ENCODE measurements around the gene CHD9NB.
A peak's percentile ranks its signal among the peaks of the same experiment; 100 is the strongest.
"Not testable (repeated sequence)": the region's sequence is repeated elsewhere in the genome, so short reads cannot be mapped to it uniquely, and the experiment has no call there.

CHD9NB gene

GRCh38 chr16:53083119-53083518, 30.4 kb upstream of the CHD9NB start:
- no peak for DNase-seq

DNA sequence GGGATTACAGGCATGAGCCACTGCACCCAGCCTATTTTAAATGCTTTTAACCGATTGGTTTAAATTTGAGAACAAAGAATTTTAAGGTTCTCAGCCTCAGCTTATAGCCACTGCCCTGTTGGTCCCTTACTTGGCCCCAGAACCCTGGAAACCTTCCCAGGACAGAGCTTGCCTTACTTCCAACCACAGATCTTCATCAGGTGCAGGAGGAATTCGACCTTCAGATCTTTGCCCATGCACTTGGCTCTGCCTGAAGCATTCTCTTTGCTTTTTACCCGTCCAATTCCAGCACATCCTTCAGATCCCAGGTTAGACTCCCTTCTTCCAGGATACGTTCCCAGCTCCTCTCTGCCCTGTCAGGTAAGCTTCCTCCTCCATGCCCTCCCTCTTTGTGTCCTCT, 29.8 kb upstream of the CHD9NB start:
- DNase-seq = no peak

DNA sequence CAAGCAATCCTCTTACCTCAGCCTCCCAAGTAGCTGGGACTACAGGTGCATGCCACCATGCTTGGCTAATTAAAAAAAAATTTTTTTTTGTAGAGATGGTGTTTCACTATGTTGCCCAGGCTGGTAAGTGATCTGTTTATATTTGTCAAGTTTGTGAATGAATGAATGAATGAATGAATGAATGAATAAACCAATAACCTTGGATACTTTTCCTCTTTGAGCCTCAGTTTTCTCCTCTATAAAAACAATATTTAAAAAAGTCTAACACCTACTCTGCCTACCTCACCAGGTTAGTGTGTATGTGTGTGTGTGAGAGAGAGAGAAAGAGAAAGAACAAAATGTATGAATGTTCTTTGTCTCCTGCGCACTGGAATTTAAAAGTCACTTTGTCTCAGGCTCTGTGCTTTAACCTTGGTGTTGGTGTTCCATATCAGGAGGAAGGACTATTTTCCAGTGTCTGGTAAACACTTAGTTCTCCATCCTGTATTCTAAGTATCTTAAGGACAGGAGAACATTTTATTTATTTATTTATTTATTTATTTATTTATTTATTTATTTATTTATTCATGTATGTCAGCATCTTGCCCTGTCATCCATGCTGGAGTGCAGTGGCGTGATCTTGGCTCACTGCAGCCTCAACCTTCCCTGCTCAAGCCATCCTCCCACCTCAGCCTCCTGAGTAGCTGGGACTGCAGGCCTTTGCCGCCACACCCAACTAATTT, 29.1 kb upstream of the CHD9NB start:
- no peak for DNase-seq

GRCh38 chr16:53081032-53081424, 28.3 kb upstream of the CHD9NB start:
- no peak for DNase-seq

DNA sequence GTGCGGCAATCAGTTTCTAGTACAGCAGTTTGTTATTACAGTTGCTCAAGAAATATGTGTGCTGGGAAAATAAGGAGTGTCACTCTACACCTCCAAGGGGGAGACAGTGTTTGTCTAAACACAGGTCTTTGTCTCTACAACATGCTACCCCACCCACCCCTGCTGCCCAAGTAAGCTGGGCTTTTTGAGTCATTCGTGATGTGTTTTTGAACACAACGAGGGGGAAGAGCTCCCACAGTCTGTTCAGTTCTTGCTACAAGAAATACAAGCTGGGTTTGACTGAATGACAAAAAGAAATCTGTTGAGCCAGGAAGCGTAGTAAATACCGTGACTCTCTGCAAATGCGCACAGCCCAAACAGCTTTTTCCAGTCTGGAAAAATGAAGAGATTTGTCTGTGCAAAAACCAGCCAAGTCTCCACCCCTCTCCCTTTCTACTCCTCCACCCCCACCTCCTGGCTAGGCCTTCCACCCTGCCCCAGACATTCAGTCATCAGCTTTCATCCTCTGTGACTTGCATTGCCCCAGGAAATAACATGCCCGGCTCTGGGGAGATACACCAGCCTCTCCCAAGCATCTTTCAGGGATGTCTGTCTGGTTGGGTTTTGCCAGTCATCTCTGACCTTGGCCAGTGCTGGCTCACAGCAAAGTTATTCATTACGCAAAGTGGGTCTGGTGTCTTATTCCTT, 27.8 kb upstream of the CHD9NB start:
- DNase-seq = no peak

DNA sequence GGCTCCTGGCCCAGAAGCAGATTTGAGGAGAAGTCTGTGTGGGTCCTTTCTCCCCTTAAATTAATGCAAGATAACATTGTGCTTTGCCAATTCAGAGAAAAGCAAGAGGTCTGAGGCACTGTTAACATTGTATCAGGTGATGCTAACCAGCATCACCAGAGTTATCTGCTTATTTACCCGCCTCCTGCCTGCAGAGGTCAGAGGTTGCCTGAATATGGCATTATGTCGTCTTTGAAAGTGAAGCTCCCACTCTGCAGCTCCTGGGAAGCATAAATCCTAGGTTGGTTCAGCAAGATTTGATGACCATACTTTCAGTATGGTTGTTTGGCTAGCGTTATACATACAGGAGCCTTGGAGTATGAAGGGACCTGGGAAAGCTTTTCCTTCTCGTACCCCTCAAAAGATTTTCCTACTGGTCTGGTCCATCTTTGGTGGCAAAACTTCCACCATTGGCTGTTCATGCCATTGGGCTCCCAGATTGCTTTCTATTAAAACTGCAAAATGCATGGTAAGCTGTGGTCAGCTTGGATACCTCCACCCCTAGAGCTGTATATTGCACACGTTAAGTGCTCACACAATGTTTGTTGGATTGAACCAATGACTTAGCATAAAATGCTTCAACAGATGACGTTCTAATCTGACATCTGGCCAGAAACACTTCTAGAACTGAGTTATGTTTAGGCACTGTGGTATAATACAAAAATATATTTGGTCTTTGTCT, 26.2 kb upstream of the CHD9NB start:
- no peak for DNase-seq

DNA sequence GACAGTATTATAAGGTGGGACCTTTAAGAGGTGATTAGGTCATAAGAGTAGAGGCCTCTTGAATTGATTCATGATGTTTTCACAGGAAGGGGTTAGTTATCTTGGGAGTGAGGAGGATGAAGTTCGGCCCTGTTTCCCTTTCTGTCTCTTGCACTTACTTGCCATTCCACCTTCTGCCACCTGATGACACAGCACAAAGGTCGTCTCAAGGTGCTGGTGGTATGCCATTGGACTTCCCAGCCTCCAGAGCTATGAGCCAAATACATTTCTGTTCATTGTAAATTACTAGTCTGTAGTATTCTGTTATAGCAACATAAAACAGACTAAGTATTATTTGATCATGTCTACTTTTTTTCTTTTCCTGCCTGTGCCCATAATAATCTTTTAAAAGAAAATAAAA, 25.6 kb upstream of the CHD9NB start:
- no peak for DNase-seq

DNA sequence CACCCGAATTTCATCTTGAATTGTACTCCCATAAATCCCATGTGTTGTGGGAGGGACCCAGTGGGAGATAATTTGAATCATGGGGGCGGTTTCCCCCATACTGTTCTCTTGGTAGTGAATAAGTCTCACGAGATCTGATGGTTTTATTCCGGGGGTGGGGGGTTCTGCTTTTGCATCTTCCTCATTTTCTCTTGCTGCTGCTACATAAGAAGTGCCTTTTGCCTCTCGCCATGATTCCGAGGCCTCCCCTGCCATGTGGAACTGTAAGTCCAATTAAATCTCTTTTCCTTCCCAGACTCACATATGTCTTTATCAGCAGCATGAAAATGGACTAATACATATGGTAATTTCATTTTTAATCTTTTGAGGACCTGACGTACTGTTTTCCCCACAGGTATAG, 22.8 kb upstream of the CHD9NB start:
- DNase-seq = not testable (repeated sequence)

- not testable (repeated sequence) for DNase-seq
Observed at GRCh38 chr16:53074296-53074695, 21.6 kb upstream of the CHD9NB start.

DNA sequence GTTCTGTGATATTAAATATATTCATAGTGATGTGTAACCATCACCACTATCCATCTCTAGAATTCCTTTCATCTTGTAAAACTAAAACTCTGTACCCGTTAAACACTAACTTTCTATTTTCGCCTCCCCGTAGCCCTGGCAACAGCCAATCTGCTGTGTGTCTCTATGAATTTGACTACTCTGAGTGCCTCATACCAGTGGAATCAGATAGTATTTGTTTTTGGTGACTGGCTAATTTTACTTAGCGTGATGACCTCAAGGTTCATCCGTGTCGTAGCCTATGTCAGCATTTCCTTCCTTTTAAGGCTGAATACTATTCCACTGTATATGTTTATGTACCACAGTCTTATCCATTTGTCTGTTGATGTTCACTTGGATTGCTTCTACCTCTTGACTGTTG, 20.3 kb upstream of the CHD9NB start:
- DNase-seq = no peak

- no peak for DNase-seq
Observed at GRCh38 chr16:53071748-53072301, 19.1 kb upstream of the CHD9NB start.

DNA sequence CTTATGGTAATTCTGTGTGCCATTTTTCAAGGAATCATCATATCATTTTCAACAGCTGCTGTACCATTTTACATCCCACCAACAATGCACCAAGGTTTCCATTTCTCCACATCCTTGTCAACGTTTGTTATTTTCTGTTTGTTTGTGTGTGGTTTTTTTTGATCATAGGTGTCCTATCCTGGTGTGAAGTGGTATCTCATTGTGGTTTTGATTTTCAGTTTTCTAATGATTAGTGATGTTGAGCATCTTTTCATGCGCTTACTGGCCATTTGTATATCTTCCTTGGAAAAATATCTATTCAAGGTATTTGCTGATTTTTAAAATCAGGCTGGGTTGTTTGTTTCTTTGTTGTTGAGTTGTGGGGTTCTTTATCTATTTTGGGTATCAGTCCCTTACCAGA, 17.1 kb upstream of the CHD9NB start:
- DNase-seq = no peak

- DNase-seq = peak; percentile 30
Observed at GRCh38 chr16:53068423-53068833, 15.7 kb upstream of the CHD9NB start.

GRCh38 chr16:53067675-53068074, 15.0 kb upstream of the CHD9NB start:
- DNase-seq = no peak

DNA sequence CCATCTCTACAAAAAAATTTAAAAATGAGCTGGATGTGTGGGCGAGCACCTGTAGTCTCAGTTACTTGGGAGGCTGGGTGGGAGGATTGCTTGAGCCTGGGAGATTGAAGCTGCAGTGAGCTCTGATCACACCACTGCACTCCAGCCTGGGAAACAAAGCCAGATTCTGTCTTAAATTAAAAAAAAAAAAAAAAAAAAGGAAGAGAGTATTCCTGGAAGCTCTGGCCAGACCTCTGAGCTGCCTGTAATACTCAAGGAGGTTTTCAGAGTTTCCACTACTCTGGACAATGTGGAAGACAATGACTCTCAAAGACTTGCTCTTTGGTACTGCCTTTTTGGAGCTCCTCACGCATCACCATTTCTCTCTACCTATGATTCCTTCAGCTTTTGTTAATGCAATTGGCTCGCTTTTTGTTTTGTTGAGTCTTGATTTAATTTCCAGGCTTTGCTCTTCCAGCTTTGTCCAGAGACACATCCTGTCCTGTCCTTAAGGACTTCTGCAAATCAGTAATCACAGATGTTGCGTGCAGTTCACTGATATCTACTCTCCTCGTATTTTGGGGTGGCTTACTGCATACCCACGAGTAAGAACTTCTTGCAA, 12.9 kb upstream of the CHD9NB start:
- DNase-seq = no peak

DNA sequence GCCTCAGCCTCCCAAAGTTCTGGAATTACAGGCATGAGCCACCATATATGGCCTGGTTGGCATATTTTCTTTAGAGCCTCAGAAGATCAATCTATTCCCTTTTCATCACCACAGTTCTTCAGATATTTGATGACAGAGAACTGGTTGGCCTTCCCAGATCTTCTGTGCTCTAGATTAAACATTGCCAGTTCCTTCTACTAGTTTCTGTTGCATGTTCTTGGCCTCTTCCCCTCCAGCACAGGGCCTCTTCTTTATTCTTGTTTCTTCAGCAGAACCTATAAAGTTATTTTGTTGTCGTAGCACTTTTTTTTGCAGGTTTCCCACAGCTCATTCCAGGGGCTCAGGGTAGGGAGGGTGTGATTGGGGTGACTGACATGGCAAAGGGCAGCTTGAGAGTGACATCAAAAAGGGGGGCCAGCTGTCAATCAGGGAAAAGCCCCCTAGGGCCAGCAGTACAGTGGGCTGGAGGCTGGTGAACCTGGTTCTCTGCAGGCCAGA, 11.4 kb upstream of the CHD9NB start:
- no peak for DNase-seq

DNA sequence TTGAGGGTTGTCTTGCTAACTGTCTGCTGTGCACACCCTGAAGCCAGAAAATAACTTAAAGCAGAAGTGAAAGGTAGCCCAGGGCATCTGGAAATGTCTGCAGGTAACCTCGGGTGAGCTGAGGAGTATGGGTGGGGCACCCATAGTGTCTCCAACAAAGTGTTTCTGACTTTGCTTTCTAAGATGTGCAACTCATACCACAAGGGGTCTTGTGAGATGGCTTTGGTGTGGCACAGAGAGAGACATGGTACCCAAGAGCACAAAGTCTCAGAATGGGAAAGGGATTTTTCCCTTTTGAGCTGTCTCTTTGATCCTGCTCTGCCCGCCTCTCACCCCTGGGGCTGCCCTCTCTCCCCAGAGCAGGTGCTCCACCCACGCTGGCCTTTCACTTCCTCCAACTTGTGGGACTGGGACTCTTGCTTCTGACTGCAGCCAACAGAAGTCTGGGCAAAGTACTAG, 9.0 kb upstream of the CHD9NB start:
- DNase-seq = no peak

GRCh38 chr16:53061256-53061655, 8.6 kb upstream of the CHD9NB start:
- DNase-seq = no peak

- DNase-seq = no peak
Observed at GRCh38 chr16:53059672-53060071, 7.0 kb upstream of the CHD9NB start.

GRCh38 chr16:53058882-53059281, 6.2 kb upstream of the CHD9NB start:
- no peak for DNase-seq

- no peak for DNase-seq
Observed at GRCh38 chr16:53058441-53058840, 5.7 kb upstream of the CHD9NB start.

GRCh38 chr16:53057658-53058057, 5.0 kb upstream of the CHD9NB start:
- DNase-seq = no peak

DNA sequence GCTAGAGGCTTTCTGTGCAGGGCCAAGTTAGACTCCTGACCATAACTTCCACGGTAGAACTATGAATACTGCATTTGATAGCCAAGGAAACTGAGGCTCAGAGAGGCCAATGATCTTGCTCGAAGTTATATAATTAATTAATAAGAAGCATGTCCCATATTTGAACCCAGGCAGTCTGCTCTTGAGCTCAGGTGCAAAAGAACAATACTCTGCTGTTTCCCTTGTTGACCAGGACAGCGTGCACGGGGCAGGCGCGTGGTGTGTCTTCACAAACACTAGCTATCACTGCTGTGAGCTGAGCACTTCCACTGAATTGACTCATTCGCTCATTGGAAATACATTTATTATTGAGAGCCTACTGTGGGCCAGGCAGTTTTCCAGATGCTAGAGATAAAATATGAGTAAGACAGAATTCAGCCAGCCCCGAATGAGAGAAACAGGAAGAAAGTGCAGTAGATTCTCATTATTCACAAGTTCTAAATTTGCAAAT, 3.7 kb upstream of the CHD9NB start:
- DNase-seq = no peak

All from CD4-positive, alpha-beta T cell treated with Interleukin-21 for 1 hour (primary cell).